ENCODE measurements around the gene C1QA.

The C1QA gene

DNA sequence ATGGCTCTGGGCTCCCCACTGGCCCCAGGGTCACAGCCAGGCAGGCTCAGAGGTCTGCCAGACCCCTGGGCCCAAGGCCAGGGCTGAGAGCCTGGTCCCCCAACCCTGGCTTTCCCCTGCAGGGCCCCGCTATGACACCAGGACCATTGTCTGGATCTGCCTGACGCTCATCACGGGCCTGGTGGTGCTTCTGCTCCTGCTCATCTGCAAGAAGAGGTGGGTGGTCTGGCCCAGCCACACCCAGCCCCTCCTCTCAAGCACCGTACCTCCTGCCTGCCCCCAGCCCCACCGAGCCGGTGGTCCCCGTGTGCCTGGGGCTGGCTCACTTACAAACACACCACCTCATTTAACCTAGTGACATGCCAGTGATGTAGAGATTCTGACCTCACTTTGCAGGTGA is 41.3 kb upstream of the C1QA start:
- Histone ChIP-seq H3K4me3 (ENCODE audit: control insufficient read depth in 1 of 7, extremely low read depth in 1 of 7, insufficient read depth in 4 of 7, low read depth in 2 of 7, low read length in 6 of 7) (no peak overlapping the region), H3K4me1 (ENCODE audit: control extremely low read depth in 1 of 4, control insufficient read depth in 4 of 4, insufficient read depth in 4 of 4, low read length in 3 of 4) (no peaks in the 10 kb centered on the region), H3K27ac (ENCODE audit: insufficient read depth in 1 of 2, low read depth in 1 of 2, low read length in 2 of 2, poor library complexity in 1 of 2, severe bottlenecking in 2 of 2) (no peak overlapping the region), H3K27me3 (replicated peaks in 2 of 5; ENCODE audit: control insufficient read depth in 4 of 5, insufficient read depth in 5 of 5, low read length in 4 of 5) (peaks cover 0 to 71% (median 15%) of the 10 kb centered on the region in 5 experiments), H3K36me3 (ENCODE audit: control insufficient read depth in 4 of 4, insufficient read depth in 4 of 4, low read length in 3 of 4) (no peaks in the 10 kb centered on the region), H3K9me3 (ENCODE audit: control extremely low read depth in 1 of 5, control insufficient read depth in 4 of 5, insufficient read depth in 2 of 5, low read depth in 1 of 5, low read length in 4 of 5) (no peaks in the 10 kb centered on the region)
- DNase-seq = no peak
- ChIA-PET POLR2A (no interaction called here), CTCF (no interaction called here)
- WGBS (ENCODE audit: insufficient coverage) = 48% methylated on average over 3 of the region's 7 CpGs

- DNase-seq = no peak
- ChIA-PET CTCF (no interaction called here), POLR2A (no interaction called here)
- H3K4me1 ChIP-seq (ENCODE audit: control extremely low read depth in 1 of 4, control insufficient read depth in 4 of 4, insufficient read depth in 4 of 4, low read length in 3 of 4) = no peaks in the 10 kb centered on the region
- no peak overlapping the region for H3K4me3 ChIP-seq (ENCODE audit: control insufficient read depth in 1 of 7, extremely low read depth in 1 of 7, insufficient read depth in 4 of 7, low read depth in 2 of 7, low read length in 6 of 7)
- H3K27me3 ChIP-seq (replicated peaks in 2 of 5; ENCODE audit: control insufficient read depth in 4 of 5, insufficient read depth in 5 of 5, low read length in 4 of 5) = peaks cover 0 to 59% (median 9%) of the 10 kb centered on the region in 5 experiments
- H3K36me3 ChIP-seq (ENCODE audit: control insufficient read depth in 4 of 4, insufficient read depth in 4 of 4, low read length in 3 of 4) = no peaks in the 10 kb centered on the region
- H3K27ac ChIP-seq (ENCODE audit: insufficient read depth in 1 of 2, low read depth in 1 of 2, low read length in 2 of 2, poor library complexity in 1 of 2, severe bottlenecking in 2 of 2) = no peak overlapping the region
- 87% methylated on average over 29 of the region's 30 CpGs for WGBS (ENCODE audit: insufficient coverage)
- no peaks in the 10 kb centered on the region for H3K9me3 ChIP-seq (ENCODE audit: control extremely low read depth in 1 of 5, control insufficient read depth in 4 of 5, insufficient read depth in 2 of 5, low read depth in 1 of 5, low read length in 4 of 5)
These were observed 39.0 kb upstream of the C1QA start for GRCh38 chr1:22597301-22597965.

- Histone ChIP-seq H3K27ac (ENCODE audit: insufficient read depth in 1 of 2, low read depth in 1 of 2, low read length in 2 of 2, poor library complexity in 1 of 2, severe bottlenecking in 2 of 2) (no peak overlapping the region), H3K36me3 (ENCODE audit: control insufficient read depth in 4 of 4, insufficient read depth in 4 of 4, low read length in 3 of 4) (no peaks in the 10 kb centered on the region), H3K9me3 (ENCODE audit: control extremely low read depth in 1 of 5, control insufficient read depth in 4 of 5, insufficient read depth in 2 of 5, low read depth in 1 of 5, low read length in 4 of 5) (no peaks in the 10 kb centered on the region), H3K27me3 (replicated peaks in 2 of 5; ENCODE audit: control insufficient read depth in 4 of 5, insufficient read depth in 5 of 5, low read length in 4 of 5) (peaks cover 0 to 59% (median 7%) of the 10 kb centered on the region in 5 experiments), H3K4me3 (ENCODE audit: control insufficient read depth in 1 of 7, extremely low read depth in 1 of 7, insufficient read depth in 4 of 7, low read depth in 2 of 7, low read length in 6 of 7) (no peak overlapping the region), H3K4me1 (ENCODE audit: control extremely low read depth in 1 of 4, control insufficient read depth in 4 of 4, insufficient read depth in 4 of 4, low read length in 3 of 4) (no peaks in the 10 kb centered on the region)
- ChIA-PET CTCF (no interaction called here), POLR2A (no interaction called here)
- WGBS (ENCODE audit: insufficient coverage) = 86% methylated on average over 7 of the region's 8 CpGs
- DNase-seq = no peak
These were observed 38.4 kb upstream of the C1QA start for GRCh38 chr1:22597996-22598395.

DNA sequence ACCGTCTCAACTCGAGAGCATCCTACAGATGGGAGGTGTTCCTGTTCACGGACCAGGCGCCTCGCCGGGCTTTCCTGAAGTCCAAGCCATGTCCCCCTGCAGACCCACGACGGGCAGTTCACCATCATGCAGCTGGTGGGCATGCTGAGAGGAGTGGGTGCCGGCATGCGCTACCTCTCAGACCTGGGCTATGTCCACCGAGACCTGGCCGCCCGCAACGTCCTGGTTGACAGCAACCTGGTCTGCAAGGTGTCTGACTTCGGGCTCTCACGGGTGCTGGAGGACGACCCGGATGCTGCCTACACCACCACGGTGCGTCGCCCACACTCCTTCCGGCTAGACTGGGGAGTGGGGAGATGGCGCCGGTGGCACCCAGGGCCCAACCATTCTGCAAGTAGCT is 37.7 kb upstream of the C1QA start:
- Histone ChIP-seq H3K4me1 (ENCODE audit: control extremely low read depth in 1 of 4, control insufficient read depth in 4 of 4, insufficient read depth in 4 of 4, low read length in 3 of 4) (no peaks in the 10 kb centered on the region), H3K9me3 (ENCODE audit: control extremely low read depth in 1 of 5, control insufficient read depth in 4 of 5, insufficient read depth in 2 of 5, low read depth in 1 of 5, low read length in 4 of 5) (no peaks in the 10 kb centered on the region)
- CTCF ChIA-PET = no interaction called here

GRCh38 chr1:22600071-22600816 is 36.2 kb upstream of the C1QA start:
- H3K36me3 ChIP-seq (ENCODE audit: control insufficient read depth in 4 of 4, insufficient read depth in 4 of 4, low read length in 3 of 4) = no peaks in the 10 kb centered on the region

More for the DNA sequence above, 37.7 kb upstream of the C1QA start:
- POLR2A ChIA-PET = interaction anchor here (0.6 kb wide), 1 partner anchor 643 kb away, joined by 4 read pairs; no protein-coding TSS in a partner anchor
- Histone ChIP-seq H3K27me3 (replicated peaks in 2 of 5; ENCODE audit: control insufficient read depth in 4 of 5, insufficient read depth in 5 of 5, low read length in 4 of 5) (peaks cover 0 to 59% (median 4%) of the 10 kb centered on the region in 5 experiments), H3K36me3 (ENCODE audit: control insufficient read depth in 4 of 4, insufficient read depth in 4 of 4, low read length in 3 of 4) (no peaks in the 10 kb centered on the region), H3K4me3 (ENCODE audit: control insufficient read depth in 1 of 7, extremely low read depth in 1 of 7, insufficient read depth in 4 of 7, low read depth in 2 of 7, low read length in 6 of 7) (no peak overlapping the region), H3K27ac (ENCODE audit: insufficient read depth in 1 of 2, low read depth in 1 of 2, low read length in 2 of 2, poor library complexity in 1 of 2, severe bottlenecking in 2 of 2) (no peak overlapping the region)
- no peak for DNase-seq
- 80% methylated on average over 23 of the region's 24 CpGs for WGBS (ENCODE audit: insufficient coverage)

DNA sequence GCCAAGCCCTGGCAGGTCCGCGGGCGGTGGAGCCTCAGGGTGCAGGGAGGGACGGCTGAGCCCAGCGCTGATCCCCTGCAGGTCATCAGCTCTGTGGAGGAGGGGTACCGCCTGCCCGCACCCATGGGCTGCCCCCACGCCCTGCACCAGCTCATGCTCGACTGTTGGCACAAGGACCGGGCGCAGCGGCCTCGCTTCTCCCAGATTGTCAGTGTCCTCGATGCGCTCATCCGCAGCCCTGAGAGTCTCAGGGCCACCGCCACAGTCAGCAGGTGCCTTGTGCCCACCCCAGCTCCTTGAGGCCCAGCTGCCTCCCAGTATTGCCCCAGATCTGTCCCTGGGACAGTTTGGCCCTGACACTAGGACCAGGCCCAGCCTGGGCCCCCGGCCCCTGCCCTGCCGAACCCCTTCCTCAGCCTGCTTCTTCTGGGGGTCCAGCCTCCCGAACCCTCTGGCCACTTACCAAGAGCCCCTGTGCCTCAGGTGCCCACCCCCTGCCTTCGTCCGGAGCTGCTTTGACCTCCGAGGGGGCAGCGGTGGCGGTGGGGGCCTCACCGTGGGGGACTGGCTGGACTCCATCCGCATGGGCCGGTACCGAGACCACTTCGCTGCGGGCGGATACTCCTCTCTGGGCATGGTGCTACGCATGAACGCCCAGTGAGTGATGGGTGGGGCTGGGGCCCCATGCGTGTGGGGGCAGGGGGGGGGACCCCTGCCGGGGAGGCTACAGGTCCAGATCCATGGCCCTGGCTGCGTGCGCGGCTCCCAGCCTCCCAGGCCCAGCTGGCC is 35.4 kb upstream of the C1QA start:
- Histone ChIP-seq H3K4me1 (ENCODE audit: control extremely low read depth in 1 of 4, control insufficient read depth in 4 of 4, insufficient read depth in 4 of 4, low read length in 3 of 4) (no peaks in the 10 kb centered on the region), H3K9me3 (ENCODE audit: control extremely low read depth in 1 of 5, control insufficient read depth in 4 of 5, insufficient read depth in 2 of 5, low read depth in 1 of 5, low read length in 4 of 5) (no peaks in the 10 kb centered on the region), H3K27ac (ENCODE audit: insufficient read depth in 1 of 2, low read depth in 1 of 2, low read length in 2 of 2, poor library complexity in 1 of 2, severe bottlenecking in 2 of 2) (no peak overlapping the region), H3K27me3 (replicated peaks in 2 of 5; ENCODE audit: control insufficient read depth in 4 of 5, insufficient read depth in 5 of 5, low read length in 4 of 5) (peaks cover 0 to 53% (median 2%) of the 10 kb centered on the region in 5 experiments), H3K36me3 (ENCODE audit: control insufficient read depth in 4 of 4, insufficient read depth in 4 of 4, low read length in 3 of 4) (no peaks in the 10 kb centered on the region), H3K4me3 (ENCODE audit: control insufficient read depth in 1 of 7, extremely low read depth in 1 of 7, insufficient read depth in 4 of 7, low read depth in 2 of 7, low read length in 6 of 7) (no peak overlapping the region)
- POLR2A ChIA-PET = no interaction called here
- WGBS (ENCODE audit: insufficient coverage) = 91% methylated on average over 29 of the region's 39 CpGs
- DNase-seq = no peak
- CTCF ChIA-PET = no interaction called here

More at GRCh38 chr1:22600071-22600816, 36.2 kb upstream of the C1QA start:
- ChIA-PET CTCF (no interaction called here), POLR2A (no interaction called here)
- peaks cover 0 to 58% (median 2%) of the 10 kb centered on the region in 5 experiments for H3K27me3 ChIP-seq (replicated peaks in 2 of 5; ENCODE audit: control insufficient read depth in 4 of 5, insufficient read depth in 5 of 5, low read length in 4 of 5)
- H3K4me3 ChIP-seq (ENCODE audit: control insufficient read depth in 1 of 7, extremely low read depth in 1 of 7, insufficient read depth in 4 of 7, low read depth in 2 of 7, low read length in 6 of 7) = no peak overlapping the region
- no peaks in the 10 kb centered on the region for H3K9me3 ChIP-seq (ENCODE audit: control extremely low read depth in 1 of 5, control insufficient read depth in 4 of 5, insufficient read depth in 2 of 5, low read depth in 1 of 5, low read length in 4 of 5)
- H3K4me1 ChIP-seq (ENCODE audit: control extremely low read depth in 1 of 4, control insufficient read depth in 4 of 4, insufficient read depth in 4 of 4, low read length in 3 of 4) = no peaks in the 10 kb centered on the region
- DNase-seq = no peak
- WGBS (ENCODE audit: insufficient coverage) = 73% methylated on average over 21 of the region's 22 CpGs
- H3K27ac ChIP-seq (ENCODE audit: insufficient read depth in 1 of 2, low read depth in 1 of 2, low read length in 2 of 2, poor library complexity in 1 of 2, severe bottlenecking in 2 of 2) = no peak overlapping the region

DNA sequence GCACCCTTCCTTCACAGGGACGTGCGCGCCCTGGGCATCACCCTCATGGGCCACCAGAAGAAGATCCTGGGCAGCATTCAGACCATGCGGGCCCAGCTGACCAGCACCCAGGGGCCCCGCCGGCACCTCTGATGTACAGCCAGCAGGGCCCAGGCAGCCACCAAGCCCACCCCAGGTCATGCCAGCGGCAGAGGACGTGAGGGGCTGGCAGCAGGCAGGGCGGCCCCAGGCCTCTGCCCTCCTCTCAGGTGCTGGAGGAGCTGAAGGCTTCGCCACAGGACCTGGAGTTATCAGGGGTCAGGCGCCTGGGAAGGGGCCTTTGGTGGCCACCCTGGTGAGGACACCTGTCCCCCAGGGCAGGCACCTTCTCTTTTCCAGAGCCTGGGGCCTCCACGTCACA is 34.8 kb upstream of the C1QA start:
- Histone ChIP-seq H3K4me3 (ENCODE audit: control insufficient read depth in 1 of 7, extremely low read depth in 1 of 7, insufficient read depth in 4 of 7, low read depth in 2 of 7, low read length in 6 of 7) (no peak overlapping the region), H3K27ac (ENCODE audit: insufficient read depth in 1 of 2, low read depth in 1 of 2, low read length in 2 of 2, poor library complexity in 1 of 2, severe bottlenecking in 2 of 2) (no peak overlapping the region), H3K4me1 (ENCODE audit: control extremely low read depth in 1 of 4, control insufficient read depth in 4 of 4, insufficient read depth in 4 of 4, low read length in 3 of 4) (no peaks in the 10 kb centered on the region), H3K9me3 (ENCODE audit: control extremely low read depth in 1 of 5, control insufficient read depth in 4 of 5, insufficient read depth in 2 of 5, low read depth in 1 of 5, low read length in 4 of 5) (no peaks in the 10 kb centered on the region), H3K36me3 (ENCODE audit: control insufficient read depth in 4 of 4, insufficient read depth in 4 of 4, low read length in 3 of 4) (no peaks in the 10 kb centered on the region), H3K27me3 (replicated peaks in 2 of 5; ENCODE audit: control insufficient read depth in 4 of 5, insufficient read depth in 5 of 5, low read length in 4 of 5) (peaks cover 0 to 58% (median 2%) of the 10 kb centered on the region in 5 experiments)
- ChIA-PET POLR2A (no interaction called here), CTCF (no interaction called here)
- 94% methylated on average over 11 of the region's 12 CpGs for WGBS (ENCODE audit: insufficient coverage)
- DNase-seq = no peak

Measured in common myeloid progenitor, CD34-positive (primary cell).